ENCODE data around the gene CEP128. TPM values are rescaled to one million over a fixed set of nuclear protein-coding genes. Genes with fewer than 3 reads are reported as not detected.

The CEP128 gene
- polyA plus RNA-seq, 1 of the 3 experiments (the other 2 are of a cell fraction): 1.2 TPM

GRCh38 chr14:80754696-80755095 is 186.8 kb downstream of the CEP128 start:
- Histone ChIP-seq H4K20me1 (ENCODE audit: insufficient read depth) (no peaks in the 10 kb centered on the region), H3K27ac (ENCODE audit: low read depth in 2 of 2, low read length in 1 of 2) (no peak overlapping the region), H3K9ac (no peak overlapping the region), H3K4me3 (ENCODE audit: low read depth in 2 of 2, low read length in 1 of 2) (no peak overlapping the region), H3K79me2 (ENCODE audit: insufficient read depth) (no peaks in the 10 kb centered on the region), H3K4me1 (ENCODE audit: control insufficient read depth in 1 of 2, insufficient read depth in 2 of 2, low read depth in 1 of 2, low read length in 1 of 2) (no peaks in the 10 kb centered on the region; a peak in 1 of 4 replicates), H3K4me2 (no peak overlapping the region), H3F3A (replicated peaks; ENCODE audit: insufficient read depth) (no peaks in the 10 kb centered on the region), H2AFZ (ENCODE audit: low read depth) (no peak overlapping the region), H3K36me3 (replicated peaks in 1 of 2; ENCODE audit: control insufficient read depth in 1 of 2, insufficient read depth in 2 of 2, low read length in 1 of 2) (peaks cover 2 to 4% of the 10 kb centered on the region in 2 experiments), H3K9me3 (no peaks in the 10 kb centered on the region), H3K27me3 (ENCODE audit: insufficient read depth) (no peaks in the 10 kb centered on the region), H3K9me2 (no peaks in the 10 kb centered on the region)
- TF ChIP-seq TAF1 (IDR thresholded peaks at IDR 0.05; ENCODE audit: borderline replicate concordance, low read depth, low read length): no peak
- TF ChIP-seq REST (IDR thresholded peaks at IDR 0.05; ENCODE audit: low read depth, low read length): no peak
- no peak for TF ChIP-seq POLR2AphosphoS5 (IDR thresholded peaks at IDR 0.05; ENCODE audit: low read depth, low read length)
- TF ChIP-seq USF2 (IDR thresholded peaks at IDR 0.05; ENCODE audit: borderline replicate concordance, low read depth, low read length): no peak
- no peak for DNase-seq
- CTCF ChIA-PET: no interaction called here
- POLR2A ChIA-PET: no interaction called here
- WGBS (ENCODE audit: low lambda C conversion rate): 94% methylated on average over 7 of the region's 7 CpGs

- Histone ChIP-seq H3K4me1 (ENCODE audit: control insufficient read depth in 1 of 2, insufficient read depth in 2 of 2, low read depth in 1 of 2, low read length in 1 of 2) (no peaks in the 10 kb centered on the region; a peak in 1 of 4 replicates), H3K9me2 (no peaks in the 10 kb centered on the region), H3K9ac (no peak overlapping the region), H3K79me2 (ENCODE audit: insufficient read depth) (no peaks in the 10 kb centered on the region), H3K9me3 (no peaks in the 10 kb centered on the region), H2AFZ (ENCODE audit: low read depth) (no peak overlapping the region), H3K4me2 (no peak overlapping the region), H3K27me3 (ENCODE audit: insufficient read depth) (no peaks in the 10 kb centered on the region), H3K27ac (ENCODE audit: low read depth in 2 of 2, low read length in 1 of 2) (no peak overlapping the region), H3K4me3 (ENCODE audit: low read depth in 2 of 2, low read length in 1 of 2) (no peak overlapping the region), H4K20me1 (ENCODE audit: insufficient read depth) (no peaks in the 10 kb centered on the region), H3K36me3 (replicated peaks in 1 of 2; ENCODE audit: control insufficient read depth in 1 of 2, insufficient read depth in 2 of 2, low read length in 1 of 2) (peaks cover 0 to 2% of the 10 kb centered on the region in 2 experiments), H3F3A (replicated peaks; ENCODE audit: insufficient read depth) (no peaks in the 10 kb centered on the region)
- CTCF ChIA-PET: interaction anchor here (1.0 kb wide), 1 partner anchor 24 kb away, joined by 3 read pairs; no protein-coding TSS in a partner anchor
- POLR2A ChIA-PET: no interaction called here
- TF ChIP-seq FOXM1 (IDR thresholded peaks at IDR 0.05; ENCODE audit: low read depth) (no peak), FOXJ3 (CRISPR knock-in tag; IDR thresholded peaks at IDR 0.05) (no peak), PBX3 (IDR thresholded peaks at IDR 0.05) (no peak), ELF1 (IDR thresholded peaks at IDR 0.05) (no peak), NFIC (IDR thresholded peaks at IDR 0.05; ENCODE audit: borderline replicate concordance) (no peak), CHD2 (IDR thresholded peaks at IDR 0.05; ENCODE audit: low read length, partially characterized antibody) (no peak), GATA2 (CRISPR knock-in tag; IDR thresholded peaks at IDR 0.05) (no peak), CTCF (IDR thresholded peaks at IDR 0.05) (no peak), EZH2phosphoT487 (IDR thresholded peaks at IDR 0.05; ENCODE audit: borderline replicate concordance, low read depth) (no peak), RCOR1 (IDR thresholded peaks at IDR 0.05; ENCODE audit: low read length) (no peak), MXI1 (IDR thresholded peaks at IDR 0.05; ENCODE audit: low read depth, low read length) (no peak), GABPA (IDR thresholded peaks at IDR 0.05; ENCODE audit: low read depth) (no peak), POLR2AphosphoS5 (IDR thresholded peaks at IDR 0.05; ENCODE audit: low read depth, low read length) (no peak), USF1 (IDR thresholded peaks at IDR 0.05; ENCODE audit: borderline replicate concordance, low read depth) (no peak), NRF1 (IDR thresholded peaks at IDR 0.05; ENCODE audit: low read depth, low read length) (no peak), TEAD4 (IDR thresholded peaks at IDR 0.05; ENCODE audit: borderline replicate concordance, insufficient read depth) (no peak), RAD21 (IDR thresholded peaks at IDR 0.05; ENCODE audit: low read length) (no peak), EP300 (IDR thresholded peaks at IDR 0.05; ENCODE audit: borderline replicate concordance in 1 of 2, low read depth in 1 of 2, low read length in 1 of 2) (no peak)
- WGBS (ENCODE audit: low lambda C conversion rate): 90% methylated on average over 1 of the region's 1 CpG
- DNase-seq: no peak
Measured at GRCh38 chr14:80751285-80751684, 190.3 kb downstream of the CEP128 start.

Data from SK-N-SH (cell line).